Renal pelvis (tissue), 12 donors: ENCODE data around the gene SHISA2. TPM values are rescaled to one million over a fixed set of nuclear protein-coding genes. Genes with fewer than 3 reads are reported as not detected.
"Not testable (repeated sequence)": the region's sequence is repeated elsewhere in the genome, so short reads cannot be mapped to it uniquely, and the experiment has no call there.

Experiments
- DNase-seq: peaks from one replicate; pipeline ENCODE4 v3.0.0-alpha.2; 2013
- long read RNA-seq, 16 experiments: transcript quantifications; one replicate each; lab custom pipeline, GENCODE V29; 2026
- polyA plus RNA-seq, 3 donors: library from polyadenylated mRNA; unstranded; fragments of 120-200 nt; gene quantifications; one replicate each; pipeline ENCODE4 v1.2.1, GENCODE V29; 2013; ENCODE audit not compliant: insufficient read length in 3 of 3

Gene SHISA2
- 10 to 100 TPM; 58.6 to 60.9 (median 60.9) TPM for polyA plus RNA-seq
- long read RNA-seq, donor 1, transcript SHISA2-201 (2 exons, 2,860 nt), result major isoform, 28 of 28 reads
- long read RNA-seq, donor 1, partial matches to known transcripts, result 0 of 28 reads
- long read RNA-seq, donor 1, other reads (novel, unspliced or antisense), result 0 of 28 reads
- long read RNA-seq, donor 2, transcript SHISA2-201 (2 exons, 2,860 nt), result major isoform, 30 of 30 reads
- long read RNA-seq, donor 2, partial matches to known transcripts, result 0 of 30 reads
- long read RNA-seq, donor 2, other reads (novel, unspliced or antisense), result 0 of 30 reads
- long read RNA-seq, donor 3, transcript SHISA2-201 (2 exons, 2,860 nt), result major isoform, 34 of 34 reads
- long read RNA-seq, donor 3, partial matches to known transcripts, result 0 of 34 reads
- long read RNA-seq, donor 3, other reads (novel, unspliced or antisense), result 0 of 34 reads
- long read RNA-seq, donor 4, transcript SHISA2-201 (2 exons, 2,860 nt), result major isoform, 18 of 18 reads
- long read RNA-seq, donor 4, partial matches to known transcripts, result 0 of 18 reads
- long read RNA-seq, donor 4, other reads (novel, unspliced or antisense), result 0 of 18 reads
- long read RNA-seq, donor 5, transcript SHISA2-201 (2 exons, 2,860 nt), result major isoform, 27 of 27 reads
- long read RNA-seq, donor 5, partial matches to known transcripts, result 0 of 27 reads
- long read RNA-seq, donor 5, other reads (novel, unspliced or antisense), result 0 of 27 reads
- long read RNA-seq, donor 6, transcript SHISA2-201 (2 exons, 2,860 nt), result major isoform, 45 of 45 reads
- long read RNA-seq, donor 6, partial matches to known transcripts, result 0 of 45 reads
- long read RNA-seq, donor 6, other reads (novel, unspliced or antisense), result 0 of 45 reads
- long read RNA-seq, donor 7, transcript SHISA2-201 (2 exons, 2,860 nt), result major isoform, 61 of 61 reads
- long read RNA-seq, donor 7, partial matches to known transcripts, result 0 of 61 reads
- long read RNA-seq, donor 7, other reads (novel, unspliced or antisense), result 0 of 61 reads
- long read RNA-seq, donor 8, transcript SHISA2-201 (2 exons, 2,860 nt), result major isoform, 6 of 6 reads
- long read RNA-seq, donor 8, partial matches to known transcripts, result 0 of 6 reads
- long read RNA-seq, donor 8, other reads (novel, unspliced or antisense), result 0 of 6 reads
- long read RNA-seq, donor 9, transcript SHISA2-201 (2 exons, 2,860 nt), result major isoform, 36 of 36 reads
- long read RNA-seq, donor 9, partial matches to known transcripts, result 0 of 36 reads
- long read RNA-seq, donor 9, other reads (novel, unspliced or antisense), result 0 of 36 reads
- long read RNA-seq, donor 10, transcript SHISA2-201 (2 exons, 2,860 nt), result major isoform, 37 of 37 reads
- long read RNA-seq, donor 10, partial matches to known transcripts, result 0 of 37 reads
- long read RNA-seq, donor 10, other reads (novel, unspliced or antisense), result 0 of 37 reads
- long read RNA-seq, donor 11, transcript SHISA2-201 (2 exons, 2,860 nt), result major isoform, 30 of 30 reads
- long read RNA-seq, donor 11, partial matches to known transcripts, result 0 of 30 reads
- long read RNA-seq, donor 11, other reads (novel, unspliced or antisense), result 0 of 30 reads
- long read RNA-seq, donor 12, transcript SHISA2-201 (2 exons, 2,860 nt), result major isoform, 53 of 53 reads
- long read RNA-seq, donor 12, partial matches to known transcripts, result 0 of 53 reads
- long read RNA-seq, donor 12, other reads (novel, unspliced or antisense), result 0 of 53 reads
- long read RNA-seq, donor 13, transcript SHISA2-201 (2 exons, 2,860 nt), result major isoform, 12 of 12 reads
- long read RNA-seq, donor 13, partial matches to known transcripts, result 0 of 12 reads
- long read RNA-seq, donor 13, other reads (novel, unspliced or antisense), result 0 of 12 reads
- long read RNA-seq, donor 14, result 0 reads
- long read RNA-seq, donor 15, transcript SHISA2-201 (2 exons, 2,860 nt), result major isoform, 23 of 156 reads
- long read RNA-seq, donor 15, partial matches to known transcripts, result 133 of 156 reads
- long read RNA-seq, donor 15, other reads (novel, unspliced or antisense), result 0 of 156 reads
- long read RNA-seq, donor 16, transcript SHISA2-201 (2 exons, 2,860 nt), result major isoform, 19 of 19 reads
- long read RNA-seq, donor 16, partial matches to known transcripts, result 0 of 19 reads
- long read RNA-seq, donor 16, other reads (novel, unspliced or antisense), result 0 of 19 reads

DNA sequence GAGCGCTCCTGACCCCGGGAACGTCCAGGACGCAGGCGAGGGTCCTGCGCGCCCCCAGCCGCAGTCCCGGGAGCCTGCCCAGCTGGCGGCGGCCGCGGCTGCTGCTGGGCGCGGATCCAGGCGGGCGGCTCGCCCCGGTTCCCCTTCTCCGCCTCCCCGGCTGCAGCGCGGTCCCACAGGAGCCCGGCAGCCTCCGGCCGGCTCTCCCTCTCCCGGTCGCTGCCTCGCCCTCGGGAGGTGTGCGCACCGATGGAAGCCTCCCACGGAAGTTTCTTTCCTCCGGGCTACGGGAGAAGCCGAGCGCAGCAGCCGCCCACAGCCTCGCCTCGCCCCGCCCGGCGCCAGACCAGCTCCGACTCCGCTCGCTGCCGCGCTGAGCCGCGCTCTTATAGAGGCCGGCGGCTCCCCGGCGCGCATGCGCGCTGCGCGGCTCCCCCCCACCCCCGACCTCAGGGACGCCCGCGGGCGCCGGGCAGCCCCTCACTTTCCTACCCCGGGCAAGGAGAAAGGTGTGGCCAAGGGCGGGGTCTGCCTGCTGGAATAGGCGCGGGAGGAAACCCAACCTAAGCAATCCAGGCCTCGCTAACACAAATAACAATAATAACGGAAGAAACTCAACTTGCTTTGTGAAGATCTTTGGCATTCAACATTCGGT is at the start of gene SHISA2:
SHISA2 (minus strand) TSS at position 360 of the 655 bp plus-strand sequence. CDS start 1,041 bp downstream, outside the sequence.
- no peak for DNase-seq

DNA sequence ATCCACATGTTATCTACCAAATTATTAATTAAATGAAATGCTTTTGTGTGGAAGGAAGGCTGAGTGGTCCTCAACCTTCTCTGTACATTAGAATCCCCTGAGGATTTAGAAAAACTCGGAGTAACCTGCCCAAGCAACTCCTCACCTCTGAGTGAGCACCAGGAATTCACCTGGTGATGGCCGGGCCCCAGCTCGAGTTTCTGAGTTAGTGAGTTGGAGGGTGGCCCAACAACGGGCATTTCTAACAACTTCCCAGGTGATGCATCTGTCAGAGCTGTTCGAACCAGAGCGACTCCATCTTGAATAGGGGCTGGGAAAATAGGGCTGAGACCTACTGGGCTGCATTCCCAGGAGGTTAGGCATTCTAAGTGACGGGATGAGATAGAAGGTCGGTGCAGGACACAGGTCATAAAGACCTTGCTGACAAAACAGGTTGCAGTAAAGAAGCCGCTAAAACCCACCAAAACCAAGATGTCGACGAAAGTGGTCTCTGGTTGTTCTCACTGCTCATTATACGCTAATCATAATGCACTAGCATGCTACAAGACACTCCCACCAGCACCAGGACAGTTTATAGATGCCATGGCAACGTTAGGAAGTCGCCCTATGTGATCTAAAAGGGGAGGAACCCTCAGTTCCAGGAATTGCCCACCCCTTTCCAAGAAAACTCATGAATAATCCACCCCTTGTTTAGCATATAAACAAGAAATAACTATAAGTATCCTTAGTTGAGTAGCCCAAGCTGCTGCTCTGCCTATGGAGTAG is 44.2 kb upstream of the SHISA2 start:
- peak; percentile 14 for DNase-seq

DNA sequence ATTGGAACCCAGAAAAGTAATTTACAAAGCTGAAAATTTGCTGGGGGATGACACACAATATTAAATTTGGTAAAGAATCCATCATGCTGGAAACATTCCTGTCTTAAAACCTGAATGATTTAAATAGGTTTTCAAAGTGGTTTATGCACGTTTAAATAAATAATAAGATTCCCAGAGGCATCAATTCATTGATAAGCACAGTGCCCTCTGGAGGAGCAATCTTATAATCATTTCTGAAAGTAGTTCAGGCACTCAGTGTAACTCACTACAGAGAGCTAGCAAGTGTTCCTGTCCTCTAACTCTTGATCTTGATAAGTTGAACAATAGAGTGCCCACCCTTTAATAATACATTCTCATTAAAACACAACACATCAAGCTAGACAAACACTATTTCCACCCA is 43.5 kb upstream of the SHISA2 start:
- DNase-seq, result no peak

DNA sequence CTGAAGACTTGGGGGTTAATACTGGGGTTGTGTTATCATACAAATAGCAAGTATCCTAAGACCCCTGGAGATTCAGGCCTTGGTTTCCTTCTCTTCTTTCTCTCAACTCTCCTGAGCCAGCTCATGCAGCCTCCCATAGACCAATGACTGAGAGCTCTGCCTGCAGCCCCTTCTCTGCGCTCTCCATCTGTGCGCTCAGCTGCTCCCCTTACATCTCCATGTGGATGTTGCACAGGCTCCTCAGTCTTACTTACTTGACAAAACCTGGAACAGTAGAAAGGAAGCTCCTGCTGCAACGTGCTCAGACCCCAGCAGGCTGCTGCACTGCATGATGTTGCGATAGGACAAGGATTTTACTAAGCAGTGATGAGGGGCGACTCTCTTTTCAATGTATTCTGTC is 25.0 kb upstream of the SHISA2 start:
- DNase-seq, result not testable (repeated sequence)

DNA sequence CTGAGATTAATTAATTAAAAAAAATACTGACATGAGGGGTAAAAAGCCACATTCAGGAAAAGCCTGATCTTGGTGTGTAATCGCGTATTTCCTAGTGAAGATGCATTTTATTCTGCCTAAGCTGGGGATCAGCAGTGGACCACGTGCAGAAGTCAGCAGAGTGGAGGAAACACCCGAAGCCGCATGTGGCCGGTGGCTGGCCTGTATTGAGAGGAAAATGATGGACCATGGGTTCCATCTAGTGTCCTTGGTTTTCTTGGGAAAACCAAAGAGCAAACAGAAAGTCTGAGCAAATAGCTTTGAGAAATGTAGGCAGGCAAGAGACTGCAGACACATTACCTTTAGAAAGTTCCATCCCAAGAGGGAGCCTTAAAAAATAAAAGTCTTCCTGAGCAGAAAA is 23.7 kb upstream of the SHISA2 start:
- DNase-seq, result no peak

DNA sequence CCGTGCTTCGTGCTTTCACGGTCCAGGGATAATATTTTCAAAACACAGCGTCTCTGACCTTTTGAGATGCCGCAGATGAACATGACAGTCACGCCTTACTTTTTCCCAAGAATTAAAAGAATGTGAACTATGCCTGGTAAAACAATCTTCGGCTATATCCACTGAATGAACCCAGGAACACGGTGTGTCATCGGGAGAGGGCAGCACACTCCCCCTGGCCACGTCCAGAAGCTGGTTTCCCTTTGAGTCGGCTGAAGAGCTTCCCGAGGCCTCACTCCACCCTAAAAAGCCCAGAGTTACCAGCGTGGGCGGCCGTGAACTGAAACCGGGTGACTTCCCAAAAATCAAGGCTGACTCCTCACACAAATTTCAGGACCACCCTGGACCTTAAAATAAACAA is 22.9 kb upstream of the SHISA2 start:
- DNase-seq, result no peak

DNA sequence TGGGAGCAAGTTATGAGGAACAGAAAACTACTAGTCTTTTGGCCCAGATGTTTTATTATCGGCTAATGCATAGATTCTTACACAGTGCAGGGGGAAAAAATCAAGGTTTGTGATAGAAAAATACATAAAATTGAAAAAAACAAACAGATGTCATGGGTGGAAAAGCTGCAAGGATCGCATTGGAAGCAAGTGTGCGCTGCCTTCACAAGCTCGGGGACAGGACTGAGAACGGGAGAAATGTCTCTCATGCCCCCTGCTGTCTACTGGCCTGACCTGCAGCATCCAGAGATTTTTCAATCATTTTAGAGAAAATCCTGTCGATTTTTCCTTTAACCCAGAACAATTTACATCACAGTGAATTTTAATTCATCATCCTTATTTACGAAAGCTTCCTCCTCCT is 20.5 kb upstream of the SHISA2 start:
- not testable (repeated sequence) for DNase-seq

DNA sequence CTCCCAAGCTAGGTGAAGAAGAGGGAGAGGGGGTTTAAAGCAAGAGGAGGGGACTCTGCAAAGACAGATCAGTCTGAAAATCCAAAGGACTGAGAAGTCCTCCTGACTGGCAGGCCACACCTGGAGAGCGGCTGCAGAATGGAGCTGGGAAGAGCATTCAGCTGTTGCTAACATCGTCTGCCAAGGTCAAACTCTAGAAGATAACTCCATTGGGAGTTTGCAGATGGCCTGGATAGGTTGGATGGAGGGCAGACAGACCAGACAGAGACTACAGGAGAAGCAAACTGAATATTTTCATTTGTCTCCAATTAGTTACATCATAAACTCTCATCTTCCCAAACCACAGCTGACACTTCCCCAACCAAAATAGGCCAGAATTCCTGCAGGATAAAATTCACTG is 19.9 kb upstream of the SHISA2 start:
- DNase-seq, result no peak

DNA sequence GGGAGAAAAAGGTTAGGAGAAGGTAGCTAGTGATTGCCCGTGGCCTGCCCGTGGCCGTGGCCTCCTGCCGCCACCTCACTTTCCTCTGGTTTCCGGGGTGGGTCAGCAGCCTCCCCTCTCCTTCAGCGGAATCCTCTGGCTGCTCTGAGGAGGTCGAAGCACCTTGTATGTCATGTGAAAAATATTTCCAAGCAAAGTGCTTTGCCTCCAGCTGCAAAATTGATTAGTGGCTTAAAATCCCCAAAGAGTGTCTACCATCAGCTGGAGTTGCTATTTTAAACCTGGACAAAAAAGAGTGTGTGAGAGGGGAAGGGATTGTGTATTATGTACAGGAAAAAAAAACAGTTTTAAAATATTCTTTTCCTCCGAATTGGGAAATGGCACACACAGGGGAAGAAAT is 17.8 kb upstream of the SHISA2 start:
- not testable (repeated sequence) for DNase-seq

DNA sequence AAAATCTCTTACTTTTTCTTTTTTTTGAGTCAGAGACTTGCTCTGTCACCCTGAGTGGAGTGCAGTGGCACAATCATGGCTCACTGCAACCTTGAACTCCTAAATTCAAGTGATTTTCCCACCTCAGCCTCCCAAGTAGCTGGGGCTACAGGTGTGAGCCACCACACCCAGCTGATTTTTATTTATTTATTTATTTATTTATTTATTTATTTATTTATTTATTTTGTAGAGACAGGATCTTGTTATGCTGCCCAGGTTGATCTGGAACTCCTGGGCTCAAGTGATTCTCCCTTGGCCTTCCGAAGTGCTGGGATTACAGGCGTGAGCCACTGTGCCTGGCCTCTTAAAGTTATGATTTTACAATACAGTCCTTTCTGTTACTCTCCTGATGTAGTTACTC is 16.6 kb upstream of the SHISA2 start:
- not testable (repeated sequence) for DNase-seq

DNA sequence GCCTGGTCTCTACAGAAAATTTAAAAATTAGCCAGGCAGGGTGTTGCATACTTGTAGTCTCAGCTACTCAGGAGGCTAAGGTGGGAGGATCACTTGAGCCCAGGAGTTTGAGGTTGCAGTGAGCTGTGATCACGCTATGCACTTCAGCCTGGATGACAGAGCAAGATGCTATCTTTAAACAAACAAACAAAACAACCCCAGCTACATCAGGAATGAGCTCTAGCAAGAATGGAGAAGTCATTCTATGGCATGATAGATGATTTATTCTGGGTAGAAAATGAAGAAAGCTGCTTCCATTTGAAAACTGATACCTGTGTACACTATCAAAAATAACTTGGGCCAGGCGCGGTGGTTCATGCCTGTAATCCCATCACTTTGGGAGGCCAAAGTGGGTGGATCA is 15.8 kb upstream of the SHISA2 start:
- no peak for DNase-seq

DNA sequence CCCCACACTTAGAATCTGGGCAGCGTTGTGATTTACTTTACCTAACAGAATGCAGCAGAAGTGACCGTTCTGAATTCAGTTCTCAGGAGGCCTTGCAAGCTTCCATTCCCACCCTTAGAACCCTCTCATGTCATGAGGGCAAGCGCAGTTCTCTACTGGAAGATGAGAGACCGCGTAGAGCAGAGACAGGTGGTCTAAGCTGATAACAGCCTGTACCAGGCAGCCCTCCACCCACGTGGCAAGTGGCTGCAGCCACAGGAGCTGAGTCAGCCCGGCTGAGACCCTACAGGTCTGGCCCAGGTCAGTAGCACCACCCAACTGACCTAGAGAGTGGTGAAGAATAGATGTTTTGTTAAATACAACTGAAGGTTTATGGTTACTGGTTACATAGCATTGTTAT is 14.7 kb upstream of the SHISA2 start:
- not testable (repeated sequence) for DNase-seq

DNA sequence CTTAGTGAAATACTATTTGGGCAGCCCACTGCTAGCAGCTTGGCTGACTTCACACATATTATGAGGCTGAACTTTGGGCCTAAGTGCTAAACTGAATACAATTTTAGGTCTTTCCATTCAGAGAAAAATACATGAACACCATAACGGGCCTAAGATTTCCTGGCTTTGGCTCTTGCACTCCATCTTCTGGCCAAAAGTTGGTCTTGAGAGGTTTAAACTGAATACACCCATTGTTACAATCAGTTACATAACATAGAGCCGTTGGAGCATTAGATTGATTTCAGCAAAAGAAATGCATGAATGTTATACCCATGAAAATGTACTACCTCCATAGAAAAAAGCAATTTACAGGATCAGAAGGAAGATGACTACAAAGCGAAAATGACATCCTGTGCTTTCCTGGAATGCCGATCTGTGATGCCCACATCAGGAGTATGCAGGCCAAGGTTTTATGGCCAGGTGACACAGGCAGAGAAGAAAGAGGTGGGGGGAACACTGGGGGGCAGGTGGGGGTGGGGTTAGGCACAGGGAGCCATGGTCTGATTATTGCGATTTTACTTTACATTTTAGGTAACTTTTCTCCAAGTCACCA is 11.1 kb upstream of the SHISA2 start:
- no peak for DNase-seq

DNA sequence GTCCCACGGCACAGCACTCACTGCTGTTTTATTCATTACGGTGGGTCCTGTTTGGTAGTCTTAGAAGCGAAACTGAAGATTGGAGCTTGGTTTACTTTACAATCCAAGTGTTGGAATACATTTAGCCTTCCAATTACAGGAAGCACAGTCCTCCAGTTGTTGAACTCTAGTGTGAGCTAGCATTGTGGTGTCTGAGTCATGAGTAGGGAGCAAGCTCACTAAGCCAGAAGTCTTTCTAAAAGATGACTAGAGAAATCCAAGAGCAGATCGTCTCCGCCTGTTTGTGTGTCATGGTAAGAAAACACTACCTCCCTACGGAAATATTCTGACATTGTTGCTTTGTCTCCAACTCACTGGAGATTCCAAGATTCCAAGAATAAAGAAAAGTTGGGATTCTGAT is 10.1 kb upstream of the SHISA2 start:
- DNase-seq, result no peak

DNA sequence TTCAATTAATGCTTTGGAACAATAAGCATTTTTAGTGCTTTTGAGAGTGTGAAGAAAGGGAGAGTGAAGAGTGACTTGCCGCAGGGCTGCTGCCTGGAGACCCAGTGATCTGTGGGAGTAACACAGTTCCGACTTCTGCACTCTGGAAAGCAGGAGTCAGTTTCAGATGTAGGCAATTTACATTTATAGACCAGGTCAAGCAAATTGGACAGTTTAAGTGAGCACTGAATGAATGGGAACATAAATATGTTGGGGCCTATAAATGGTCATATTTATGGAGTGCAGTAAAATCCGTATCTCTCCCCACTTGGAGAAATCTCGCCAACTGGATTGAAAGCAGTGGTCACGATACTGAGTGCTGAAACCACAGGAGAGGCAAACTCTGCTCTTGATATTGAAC is 9.4 kb upstream of the SHISA2 start:
- no peak for DNase-seq

DNA sequence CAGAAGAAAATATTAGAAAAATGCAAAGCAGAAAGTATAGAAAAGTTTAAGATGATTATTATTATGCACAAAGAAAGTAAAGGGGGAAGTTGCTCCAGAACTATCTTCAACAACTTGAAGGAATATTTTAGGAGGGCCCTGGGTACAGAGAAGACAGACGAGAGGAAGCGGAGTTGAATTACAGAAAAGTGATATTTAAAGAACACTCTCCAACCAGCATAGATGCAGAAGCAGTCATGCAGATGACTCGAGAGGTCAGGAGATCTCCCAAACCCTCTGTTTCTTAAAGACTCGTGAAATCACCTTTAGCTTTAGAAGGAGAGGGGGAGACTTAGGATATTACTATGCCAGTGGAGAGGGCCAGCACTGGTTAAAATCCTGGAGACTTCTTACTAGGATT is 8.5 kb upstream of the SHISA2 start:
- DNase-seq, result no peak

DNA sequence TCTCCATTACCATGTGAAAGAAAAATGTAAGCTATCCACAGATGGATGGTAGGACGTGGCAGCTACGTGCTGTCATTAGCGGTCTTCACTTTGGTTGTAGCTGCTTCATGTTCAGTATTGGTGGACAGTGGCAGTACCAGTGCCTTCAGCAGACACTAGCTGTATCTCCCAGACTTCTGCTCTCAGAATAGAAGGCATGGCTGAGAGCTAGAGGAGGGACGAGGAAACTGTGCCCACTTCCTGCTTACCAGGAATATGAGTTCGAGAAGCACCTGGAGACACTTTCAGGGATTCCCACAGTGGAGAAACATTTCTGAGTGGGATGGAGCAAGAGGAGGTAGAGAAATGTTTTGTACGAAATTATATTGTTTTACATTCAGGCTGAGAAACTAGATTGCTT is 6.9 kb upstream of the SHISA2 start:
- no peak for DNase-seq

DNA sequence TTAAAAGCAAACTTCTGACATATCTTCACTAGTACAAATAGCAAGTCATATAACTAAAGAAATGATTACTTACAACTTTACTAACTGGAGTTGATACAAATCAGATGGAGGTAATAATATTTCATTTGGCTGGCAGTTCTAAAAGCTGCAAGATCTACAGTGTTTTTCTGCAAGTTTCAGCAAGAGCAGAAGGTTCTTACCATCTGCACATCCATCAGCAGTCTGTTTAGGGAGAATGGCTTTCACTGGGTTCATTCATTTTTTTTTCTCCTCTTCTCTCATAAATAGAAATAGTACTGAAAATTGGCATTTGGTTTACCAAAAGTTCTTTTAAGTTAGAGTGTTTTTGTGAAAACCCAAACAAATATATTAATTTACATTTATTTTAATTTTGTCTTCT is 3.1 kb upstream of the SHISA2 start:
- no peak for DNase-seq
